Neural cell (in vitro differentiated cells): ENCODE measurements around the gene TENT4A.

Source experiments
- CTCF ChIP-seq: fragments of 450-650 bp; IDR thresholded peaks from 2 replicates; pipeline ENCODE4 v1.5.1; 2014; ENCODE audit warnings: antibody characterized with exemption, mild to moderate bottlenecking, moderate library complexity; ENCODE audit not compliant: poor library complexity, severe bottlenecking
- REST ChIP-seq: IDR thresholded peaks from 2 replicates; pipeline ENCODE4 v1.6.1; 2012; ENCODE audit warnings: borderline replicate concordance
- SMC3 ChIP-seq: fragments of 450-650 bp; conservative IDR thresholded peaks from 2 replicates; pipeline ENCODE4 v1.6.1; 2014; ENCODE audit warnings: antibody characterized with exemption, mild to moderate bottlenecking, moderate library complexity; ENCODE audit not compliant: poor library complexity

GRCh38 chr5:6752782-6753181 is 39.5 kb downstream of the TENT4A start:
- TF ChIP-seq CTCF (no peak), REST (no peak), SMC3 (no peak)
